ENCODE data around the gene SNX9. TPM values are rescaled to one million over a fixed set of nuclear protein-coding genes. Genes with fewer than 3 reads are reported as not detected.
"Not testable (repeated sequence)": the region's sequence is repeated elsewhere in the genome, so short reads cannot be mapped to it uniquely, and the experiment has no call there.

The SNX9 gene
- total RNA-seq, 4 donors from 2014 or later: 13.7 to 57.2 (median 50.7) TPM

DNA sequence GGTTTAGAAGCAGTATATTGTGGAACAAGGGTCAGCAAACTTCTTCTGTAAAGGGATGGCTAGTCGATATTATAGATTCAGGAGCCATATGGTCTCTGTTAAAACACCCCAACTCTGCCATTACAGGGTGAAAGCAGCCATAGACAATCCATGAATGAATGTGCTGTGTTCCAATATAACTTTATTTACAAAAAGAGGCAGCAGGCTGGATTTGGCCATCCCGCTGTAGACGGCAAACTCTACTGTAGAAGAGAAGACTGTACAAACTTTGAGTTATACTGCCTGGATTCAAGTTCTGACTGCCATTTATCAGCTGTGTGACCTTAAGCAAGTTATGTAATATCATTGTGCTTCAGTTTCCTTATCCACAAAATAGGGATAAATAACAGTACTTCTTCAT lies 33.7 kb upstream of the SNX9 start:
- in situ Hi-C loops (cut with MboI; ENCODE audit: low pct_ligation_motif_present in 1 of 4, low pct_unique_long_range_greater_than_20kb in 1 of 4, low sequenced_read_pairs in 3 of 4) (no loop called here), intact Hi-C loops (cut with DNase I; ENCODE audit: low total_unique reads) (no loop called here)
- Histone ChIP-seq H3K36me3 (no peaks in the 10 kb centered on the region), H3K9me3 (no peaks in the 10 kb centered on the region), H3K27ac (no peak overlapping the region), H3K27me3 (no peaks in the 10 kb centered on the region), H3K4me1 (peaks cover 0 to 3% (median 0%) of the 10 kb centered on the region in 4 donors), H3K4me3 (no peak overlapping the region)
- TF ChIP-seq, protein P1, sequence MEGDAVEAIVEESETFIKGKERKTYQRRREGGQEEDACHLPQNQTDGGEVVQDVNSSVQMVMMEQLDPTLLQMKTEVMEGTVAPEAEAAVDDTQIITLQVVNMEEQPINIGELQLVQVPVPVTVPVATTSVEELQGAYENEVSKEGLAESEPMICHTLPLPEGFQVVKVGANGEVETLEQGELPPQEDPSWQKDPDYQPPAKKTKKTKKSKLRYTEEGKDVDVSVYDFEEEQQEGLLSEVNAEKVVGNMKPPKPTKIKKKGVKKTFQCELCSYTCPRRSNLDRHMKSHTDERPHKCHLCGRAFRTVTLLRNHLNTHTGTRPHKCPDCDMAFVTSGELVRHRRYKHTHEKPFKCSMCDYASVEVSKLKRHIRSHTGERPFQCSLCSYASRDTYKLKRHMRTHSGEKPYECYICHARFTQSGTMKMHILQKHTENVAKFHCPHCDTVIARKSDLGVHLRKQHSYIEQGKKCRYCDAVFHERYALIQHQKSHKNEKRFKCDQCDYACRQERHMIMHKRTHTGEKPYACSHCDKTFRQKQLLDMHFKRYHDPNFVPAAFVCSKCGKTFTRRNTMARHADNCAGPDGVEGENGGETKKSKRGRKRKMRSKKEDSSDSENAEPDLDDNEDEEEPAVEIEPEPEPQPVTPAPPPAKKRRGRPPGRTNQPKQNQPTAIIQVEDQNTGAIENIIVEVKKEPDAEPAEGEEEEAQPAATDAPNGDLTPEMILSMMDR (IDR thresholded peaks at IDR 0.05): no peak
- no peak for TF ChIP-seq POLR2A (IDR thresholded peaks at IDR 0.05)
- TF ChIP-seq POLR2AphosphoS5 (IDR thresholded peaks at IDR 0.05): no peak
- no peak for TF ChIP-seq EP300 (IDR thresholded peaks at IDR 0.05; ENCODE audit: low read depth)
- DNase-seq: no peak
- WGBS, 2 donors (ENCODE audit: low coverage in 1 of 2): 94 to 95% methylated on average over 3 of the region's 3 CpGs

DNA sequence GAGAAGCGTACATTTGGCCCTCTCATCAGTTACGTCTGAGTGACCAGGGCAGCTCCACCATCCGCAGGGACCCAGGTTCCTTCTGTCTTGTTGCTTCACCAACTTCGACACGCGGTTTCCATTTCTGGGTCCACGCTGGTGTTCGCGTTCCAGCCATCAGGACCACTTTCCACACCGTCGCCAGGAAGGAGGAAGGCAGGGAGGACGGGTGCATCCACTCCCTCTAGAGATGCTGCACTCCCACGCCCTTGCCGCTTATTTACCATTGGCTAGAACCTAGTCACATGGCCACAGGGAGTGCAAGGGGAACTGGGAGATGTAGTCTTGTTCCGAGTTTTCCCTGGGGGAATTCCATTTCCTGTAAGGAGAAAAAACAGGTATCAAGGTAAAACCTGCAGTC lies 33.2 kb upstream of the SNX9 start:
- in situ Hi-C loops (cut with MboI; ENCODE audit: low pct_ligation_motif_present in 1 of 4, low pct_unique_long_range_greater_than_20kb in 1 of 4, low sequenced_read_pairs in 3 of 4) (no loop called here), intact Hi-C loops (cut with DNase I; ENCODE audit: low total_unique reads) (no loop called here)
- no peaks in the 10 kb centered on the region for H3K27me3 ChIP-seq
- peaks cover 0 to 3% (median 0%) of the 10 kb centered on the region in 4 donors for H3K4me1 ChIP-seq
- H3K4me3 ChIP-seq: no peak overlapping the region
- H3K36me3 ChIP-seq: no peaks in the 10 kb centered on the region
- DNase-seq: no peak
- TF ChIP-seq POLR2AphosphoS5 (IDR thresholded peaks at IDR 0.05) (no peak), EP300 (IDR thresholded peaks at IDR 0.05; ENCODE audit: low read depth) (no peak), POLR2A (IDR thresholded peaks at IDR 0.05) (no peak)
- TF ChIP-seq, protein P1 (IDR thresholded peaks at IDR 0.05): no peak
- 86 to 91% methylated on average over 12 to 15 of the region's 15 CpGs for WGBS, 2 donors (ENCODE audit: low coverage in 1 of 2)
- no peak overlapping the region for H3K27ac ChIP-seq
- H3K9me3 ChIP-seq: no peaks in the 10 kb centered on the region

DNA sequence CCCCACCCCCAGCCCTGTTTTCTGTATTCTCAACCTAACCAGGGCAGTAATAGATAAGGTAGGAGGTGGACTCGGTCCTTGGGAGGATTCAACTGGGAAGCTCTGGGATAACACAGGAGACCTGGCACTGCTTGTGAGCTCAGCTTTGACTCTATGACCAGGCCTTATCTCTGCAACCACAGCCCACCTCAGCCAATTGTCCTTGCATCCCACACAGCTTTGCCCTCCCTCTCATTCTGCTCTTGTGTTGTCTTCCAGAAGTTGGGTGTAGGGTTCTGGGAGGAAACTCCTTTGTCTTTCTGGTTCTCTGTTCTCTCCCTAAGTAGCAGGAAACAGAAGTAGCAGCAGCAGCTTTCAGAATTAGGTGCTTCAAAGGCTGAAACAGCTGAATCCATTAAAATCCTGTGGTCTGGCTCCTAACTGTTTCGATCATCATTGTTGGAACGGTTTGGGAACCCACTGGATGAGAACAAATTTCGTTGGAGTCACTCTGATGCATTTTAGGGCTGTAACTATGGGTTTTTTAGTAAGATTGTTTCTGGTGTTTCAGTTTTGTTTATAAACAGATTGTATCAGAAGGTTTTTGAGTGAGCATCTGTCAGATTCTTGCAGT lies 32.4 kb upstream of the SNX9 start:
- intact Hi-C loops (cut with DNase I; ENCODE audit: low total_unique reads): no loop called here
- H3K4me3 ChIP-seq: no peak overlapping the region
- H3K4me1 ChIP-seq: peaks cover 0 to 3% (median 0%) of the 10 kb centered on the region in 4 donors
- in situ Hi-C loops (cut with MboI; ENCODE audit: low pct_ligation_motif_present in 1 of 4, low pct_unique_long_range_greater_than_20kb in 1 of 4, low sequenced_read_pairs in 3 of 4): no loop called here
- H3K27me3 ChIP-seq: no peaks in the 10 kb centered on the region
- WGBS, 2 donors (ENCODE audit: low coverage in 1 of 2): 60 to 70% methylated on average over 3 to 4 of the region's 4 CpGs
- DNase-seq: no peak
- H3K9me3 ChIP-seq: no peaks in the 10 kb centered on the region
- no peak for TF ChIP-seq POLR2A (IDR thresholded peaks at IDR 0.05)
- peak overlapping the region in 2 of 4 donors; percentile 19 to 21 for H3K27ac ChIP-seq
- no peaks in the 10 kb centered on the region for H3K36me3 ChIP-seq

DNA sequence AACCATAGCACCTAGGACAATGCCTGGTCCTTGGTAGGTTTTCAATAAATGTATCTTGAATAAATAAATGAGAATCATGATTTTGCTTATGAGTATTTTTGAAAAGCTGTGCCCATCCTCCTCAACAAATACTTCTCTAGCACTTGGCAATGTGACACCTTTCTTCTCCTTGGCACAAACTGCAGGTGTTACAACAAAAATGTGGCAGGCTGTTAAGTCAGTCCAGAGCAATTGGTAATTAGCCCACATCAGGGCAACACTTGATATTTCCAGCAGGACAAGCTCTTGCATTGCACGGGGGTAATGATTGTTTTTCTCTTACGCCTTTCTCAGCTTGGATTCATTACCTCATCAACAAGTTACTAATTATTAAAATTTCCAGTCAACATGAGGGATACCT lies 31.6 kb upstream of the SNX9 start:
- H3K4me3 ChIP-seq: no peak overlapping the region
- no peaks in the 10 kb centered on the region for H3K36me3 ChIP-seq
- TF ChIP-seq POLR2A (IDR thresholded peaks at IDR 0.05) (no peak), POLR2AphosphoS5 (IDR thresholded peaks at IDR 0.05) (no peak), EP300 (IDR thresholded peaks at IDR 0.05; ENCODE audit: low read depth) (no peak)
- TF ChIP-seq, protein P1 (IDR thresholded peaks at IDR 0.05): no peak
- no peak for DNase-seq
- in situ Hi-C loops (cut with MboI; ENCODE audit: low pct_ligation_motif_present in 1 of 4, low pct_unique_long_range_greater_than_20kb in 1 of 4, low sequenced_read_pairs in 3 of 4) (no loop called here), intact Hi-C loops (cut with DNase I; ENCODE audit: low total_unique reads) (no loop called here)
- peaks cover 0 to 3% (median 0%) of the 10 kb centered on the region in 4 donors for H3K4me1 ChIP-seq
- no peaks in the 10 kb centered on the region for H3K9me3 ChIP-seq
- 75 to 80% methylated on average over 2 of the region's 2 CpGs for WGBS, 2 donors (ENCODE audit: low coverage in 1 of 2)
- no peak overlapping the region for H3K27ac ChIP-seq
- no peaks in the 10 kb centered on the region for H3K27me3 ChIP-seq

DNA sequence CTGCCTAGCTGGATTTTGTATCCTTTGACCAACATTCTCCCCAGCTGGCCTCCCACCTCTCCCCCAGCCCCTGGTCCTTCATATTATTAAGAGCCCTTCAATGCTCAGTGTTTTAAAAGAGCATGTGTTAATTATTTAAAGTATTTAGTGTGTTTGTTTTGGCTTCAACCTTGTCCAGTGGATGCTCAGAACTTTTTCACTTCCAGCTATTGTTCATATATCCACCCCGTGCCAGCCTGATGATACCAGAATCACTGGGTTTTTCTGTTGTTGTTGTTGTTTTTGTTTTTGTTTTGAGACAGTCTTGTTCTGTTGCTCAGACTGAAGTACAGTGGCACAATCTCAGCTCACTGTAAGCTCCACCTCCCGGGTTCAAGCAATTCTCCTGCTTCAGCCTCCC lies 30.4 kb upstream of the SNX9 start:
- no peaks in the 10 kb centered on the region for H3K27me3 ChIP-seq
- in situ Hi-C loops (cut with MboI; ENCODE audit: low pct_ligation_motif_present in 1 of 4, low pct_unique_long_range_greater_than_20kb in 1 of 4, low sequenced_read_pairs in 3 of 4): no loop called here
- DNase-seq: no peak
- no peaks in the 10 kb centered on the region for H3K9me3 ChIP-seq
- WGBS, 2 donors (ENCODE audit: low coverage in 1 of 2): 89 to 97% methylated on average over 1 to 2 of the region's 2 CpGs
- no peaks in the 10 kb centered on the region for H3K4me1 ChIP-seq
- no peak overlapping the region for H3K4me3 ChIP-seq
- H3K27ac ChIP-seq: no peak overlapping the region
- no peak for TF ChIP-seq EP300 (IDR thresholded peaks at IDR 0.05; ENCODE audit: low read depth)
- TF ChIP-seq, protein P1 (IDR thresholded peaks at IDR 0.05): no peak
- H3K36me3 ChIP-seq: no peaks in the 10 kb centered on the region
- intact Hi-C loops (cut with DNase I; ENCODE audit: low total_unique reads): no loop called here

DNA sequence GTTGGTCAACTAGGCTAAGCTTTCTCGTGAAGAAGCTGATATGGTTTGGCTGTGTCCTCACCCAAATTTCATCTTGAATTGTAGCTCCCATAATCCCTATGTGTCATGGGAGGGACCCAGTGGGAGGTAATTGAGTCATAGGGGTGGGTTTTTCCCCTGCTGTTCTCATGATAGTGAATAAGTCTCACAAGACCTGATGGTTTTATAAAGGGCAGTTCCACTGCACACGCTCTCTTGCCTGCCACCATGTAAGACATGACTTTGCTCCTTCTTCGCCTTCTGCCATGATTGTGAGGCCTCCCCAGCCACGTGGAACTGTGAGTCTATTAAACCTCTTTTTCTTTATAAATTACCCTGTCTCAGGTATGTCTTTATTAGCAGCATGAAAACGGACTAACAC lies 29.0 kb upstream of the SNX9 start:
- H3K36me3 ChIP-seq; in situ Hi-C loops (cut with MboI; ENCODE audit: low pct_ligation_motif_present in 1 of 4, low pct_unique_long_range_greater_than_20kb in 1 of 4, low sequenced_read_pairs in 3 of 4); intact Hi-C loops (cut with DNase I; ENCODE audit: low total_unique reads); H3K4me1 ChIP-seq; H3K9me3 ChIP-seq; H3K27ac ChIP-seq; DNase-seq; H3K27me3 ChIP-seq; H3K4me3 ChIP-seq: not testable (repeated sequence)
- WGBS, 2 donors (ENCODE audit: low coverage in 1 of 2): 82 to 88% methylated on average over 4 to 5 of the region's 5 CpGs

Data from transverse colon (tissue), 4 donors.